OCI-LY7 (cell line): ENCODE results near the gene LARGE1. TPM values are rescaled to one million over a fixed set of nuclear protein-coding genes. Genes with fewer than 3 reads are reported as not detected.

ENCODE experiments used
- BruUV-seq: library from RNA; stranded (reverse); fragments of 400-500 nt; replicated peaks from 2 replicates; lab custom pipeline; 2021; lab: Mats Ljungman, UMichigan
- CTCF ChIA-PET: fragments of 300-600 bp; sonication (Branson Sonifier 250); formaldehyde crosslinking; loops from one replicate; lab custom pipeline; 2022; ENCODE audit warnings: antibody characterized with exemption; ENCODE audit not compliant: unreplicated experiment; lab: Charles Lee
- POLR2A ChIA-PET: fragments of 300-600 bp; sonication (Branson Sonifier 250); formaldehyde crosslinking; loops from one replicate; lab custom pipeline; 2022; ENCODE audit warnings: antibody characterized with exemption; lab: Charles Lee
- DNase-seq: peaks from one replicate; pipeline ENCODE4 v3.0.0-alpha.2; 2015; ENCODE audit warnings: low spot score
- H2AFZ ChIP-seq: fragments of 200-600 bp; sonication (generic), shearing (Covaris generic); 2 replicates; pipeline ENCODE4 v1.6.1; 2014; ENCODE audit warnings: mild to moderate bottlenecking, antibody characterized with exemption, low read length, moderate library complexity
- H3K27ac ChIP-seq: fragments of 200-600 bp; sonication (generic); 2 replicates; pipeline ENCODE4 v1.5.1; 2014; ENCODE audit warnings: mixed run types, low read depth, mild to moderate bottlenecking, moderate library complexity, low read length, inconsistent platforms; ENCODE audit not compliant: poor library complexity, severe bottlenecking
- H3K36me3 ChIP-seq: fragments of 200-600 bp; sonication (generic); 2 replicates; pipeline ENCODE4 v1.6.1; 2014; ENCODE audit warnings: mild to moderate bottlenecking, antibody characterized with exemption, low read length, moderate library complexity, mixed read lengths; ENCODE audit not compliant: insufficient read depth
- H3K4me1 ChIP-seq: fragments of 200-600 bp; sonication (generic); 2 replicates; pipeline ENCODE4 v1.5.1; 2014; ENCODE audit warnings: mild to moderate bottlenecking, low read length; ENCODE audit not compliant: insufficient read depth, poor library complexity, severe bottlenecking
- H3K4me2 ChIP-seq: fragments of 200-600 bp; sonication (generic); 2 replicates; pipeline ENCODE4 v1.6.1; 2014; ENCODE audit warnings: mild to moderate bottlenecking, low read length
- H3K4me3 ChIP-seq: fragments of 200-600 bp; sonication (generic); 2 replicates; pipeline ENCODE4 v1.5.1; 2014; ENCODE audit warnings: mild to moderate bottlenecking, low read depth, low read length; ENCODE audit not compliant: poor library complexity, severe bottlenecking
- H3K79me2 ChIP-seq: fragments of 200-600 bp; sonication (generic); 2 replicates; pipeline ENCODE4 v1.6.1; 2016; ENCODE audit warnings: low read depth, mild to moderate bottlenecking, low read length, moderate library complexity, mixed read lengths; ENCODE audit not compliant: insufficient read depth
- H3K9me2 ChIP-seq: fragments of 200-600 bp; sonication (generic); 2 replicates; pipeline ENCODE4 v1.6.1; 2016; ENCODE audit warnings: mild to moderate bottlenecking, low read length, mixed read lengths; ENCODE audit not compliant: insufficient read depth
- H3K9me3 ChIP-seq: fragments of 200-600 bp; sonication (generic); 2 replicates; pipeline ENCODE4 v1.6.1; 2014; ENCODE audit warnings: mild to moderate bottlenecking, mixed run types, low read length, mixed read lengths
- H4K20me1 ChIP-seq: fragments of 200-600 bp; sonication (generic); 2 replicates; pipeline ENCODE4 v1.6.1; 2014; ENCODE audit warnings: mild to moderate bottlenecking, antibody characterized with exemption, low read length, moderate library complexity, mixed read lengths; ENCODE audit not compliant: insufficient read depth
- EZH2phosphoT487 ChIP-seq: fragments of 200-600 bp; sonication (generic); IDR thresholded peaks from 2 replicates; pipeline ENCODE4 v1.6.1; 2018; ENCODE audit warnings: low read depth, borderline replicate concordance, mild to moderate bottlenecking, mixed run types, antibody characterized with exemption, low read length, moderate library complexity, mixed read lengths
- intact Hi-C: fragments of 100-400 bp; cut with micrococcal nuclease; formaldehyde crosslinking; loops from one replicate; pipeline ENCODE4 v1.10.0; 2022; ENCODE audit not compliant: unreplicated experiment
- total RNA-seq, 2 experiments: library from RNA; depleted of rRNA in 1 of 2; stranded (reverse); fragments of >200 nt in 1 of 2; shearing (Covaris generic) in 1 of 2; gene quantifications; 2 replicates each; pipeline ENCODE4 v1.2.3, GENCODE V29; 2014 to 2022
- TF ChIP-seq, protein P1 (sequence below): fragments of 200-600 bp; sonication (generic); conservative IDR thresholded peaks from 2 replicates; pipeline ENCODE4 v1.5.1; 2014; ENCODE audit warnings: mild to moderate bottlenecking, antibody characterized with exemption, low read length, moderate library complexity, mixed read lengths

LARGE1 gene
- total RNA-seq, 2 experiments from 2014 or later, result 31.5 to 31.9 TPM

DNA sequence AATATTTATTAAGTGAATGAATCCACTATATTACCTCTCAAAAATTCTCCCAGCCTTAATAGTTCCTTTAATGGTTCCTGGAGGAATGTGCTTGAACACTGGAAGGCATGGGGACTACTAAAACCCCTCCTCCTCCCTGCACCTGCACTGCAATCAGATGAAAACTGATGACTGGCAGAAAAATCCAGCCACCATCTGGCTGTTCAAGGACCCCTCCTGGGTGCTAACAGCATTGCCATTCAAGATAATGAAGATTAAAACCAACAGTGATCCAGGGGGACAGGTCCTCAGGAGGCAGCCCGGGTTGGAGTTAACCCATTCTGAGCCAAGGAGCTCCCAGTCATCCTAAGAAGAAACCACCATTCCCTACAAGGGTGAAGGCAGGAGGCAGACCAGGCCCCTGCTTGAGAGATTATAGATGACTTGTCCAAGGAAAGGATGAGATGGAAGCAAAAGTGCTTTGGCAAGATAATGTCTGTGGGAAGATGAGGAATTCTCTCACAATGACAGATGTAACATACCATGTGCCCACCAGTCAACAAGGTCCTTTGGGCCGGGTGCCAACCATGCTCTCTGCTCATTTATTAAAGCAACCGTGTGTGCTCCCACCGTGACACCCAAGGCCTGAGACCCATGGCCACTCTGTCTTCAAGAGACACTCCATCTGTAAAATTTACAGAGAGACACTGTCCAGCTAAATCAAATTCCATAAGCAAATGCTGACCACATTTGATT is 90.6 kb downstream of the LARGE1 start:
- Histone ChIP-seq H3K27ac (no peak overlapping the region), H3K4me3 (no peak overlapping the region), H3K79me2 (no peaks in the 10 kb centered on the region), H3K4me2 (no peak overlapping the region), H4K20me1 (no peaks in the 10 kb centered on the region), H3K36me3 (no peaks in the 10 kb centered on the region), H3K9me3 (no peaks in the 10 kb centered on the region; the same call in 1 of the 2 replicates), H3K4me1 (no peaks in the 10 kb centered on the region), H2AFZ (no peak overlapping the region), H3K9me2 (no peaks in the 10 kb centered on the region)
- DNase-seq, result peak; percentile 23
- no TSS peak for BruUV-seq
- ChIA-PET CTCF (interaction anchor here (0.6 kb wide), 1 partner anchor 10 kb away, joined by 3 read pairs; no protein-coding TSS in a partner anchor), POLR2A (interaction anchor here (0.7 to 0.9 kb wide), 2 partner anchors 18 to 292 kb away, joined by 3 to 4 read pairs; no protein-coding TSS in a partner anchor)
- TF ChIP-seq, protein P1, sequence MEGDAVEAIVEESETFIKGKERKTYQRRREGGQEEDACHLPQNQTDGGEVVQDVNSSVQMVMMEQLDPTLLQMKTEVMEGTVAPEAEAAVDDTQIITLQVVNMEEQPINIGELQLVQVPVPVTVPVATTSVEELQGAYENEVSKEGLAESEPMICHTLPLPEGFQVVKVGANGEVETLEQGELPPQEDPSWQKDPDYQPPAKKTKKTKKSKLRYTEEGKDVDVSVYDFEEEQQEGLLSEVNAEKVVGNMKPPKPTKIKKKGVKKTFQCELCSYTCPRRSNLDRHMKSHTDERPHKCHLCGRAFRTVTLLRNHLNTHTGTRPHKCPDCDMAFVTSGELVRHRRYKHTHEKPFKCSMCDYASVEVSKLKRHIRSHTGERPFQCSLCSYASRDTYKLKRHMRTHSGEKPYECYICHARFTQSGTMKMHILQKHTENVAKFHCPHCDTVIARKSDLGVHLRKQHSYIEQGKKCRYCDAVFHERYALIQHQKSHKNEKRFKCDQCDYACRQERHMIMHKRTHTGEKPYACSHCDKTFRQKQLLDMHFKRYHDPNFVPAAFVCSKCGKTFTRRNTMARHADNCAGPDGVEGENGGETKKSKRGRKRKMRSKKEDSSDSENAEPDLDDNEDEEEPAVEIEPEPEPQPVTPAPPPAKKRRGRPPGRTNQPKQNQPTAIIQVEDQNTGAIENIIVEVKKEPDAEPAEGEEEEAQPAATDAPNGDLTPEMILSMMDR, result no peak
- TF ChIP-seq EZH2phosphoT487, result no peak
- intact Hi-C loops, result no loop called here

DNA sequence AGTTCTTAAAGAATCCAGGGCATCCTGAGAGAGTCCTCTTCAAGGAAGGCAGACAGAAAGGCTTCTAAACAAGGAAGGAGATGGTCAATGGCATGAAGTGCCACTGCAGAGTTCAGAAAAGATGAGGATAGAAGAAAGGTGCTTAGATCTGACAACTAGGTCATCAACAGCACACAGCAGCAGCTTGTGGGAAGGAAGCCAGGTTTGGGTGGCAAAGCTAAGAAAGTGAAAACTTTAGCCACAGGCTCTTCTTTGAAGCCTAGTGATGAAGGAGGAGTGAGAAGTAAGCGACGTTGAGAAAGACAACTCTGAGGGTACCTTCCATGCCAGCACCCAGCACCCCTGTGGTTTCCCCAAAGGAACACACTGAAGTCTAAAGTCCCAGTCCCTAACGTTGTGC is 92.0 kb downstream of the LARGE1 start:
- intact Hi-C loops, result no loop called here
- no peak for DNase-seq
- TF ChIP-seq, protein P1, result no peak
- TF ChIP-seq EZH2phosphoT487, result no peak
- ChIA-PET CTCF (no interaction called here), POLR2A (interaction anchor here (0.7 kb wide), 1 partner anchor 44 kb away, joined by 3 read pairs; no protein-coding TSS in a partner anchor)
- Histone ChIP-seq H2AFZ (no peak overlapping the region), H3K4me2 (no peak overlapping the region), H3K9me3 (no peaks in the 10 kb centered on the region; the same call in 1 of the 2 replicates), H3K4me1 (no peaks in the 10 kb centered on the region), H3K36me3 (no peaks in the 10 kb centered on the region), H3K27ac (no peak overlapping the region), H3K4me3 (no peak overlapping the region), H3K9me2 (no peaks in the 10 kb centered on the region), H4K20me1 (no peaks in the 10 kb centered on the region), H3K79me2 (no peaks in the 10 kb centered on the region)
- BruUV-seq, result no TSS peak

DNA sequence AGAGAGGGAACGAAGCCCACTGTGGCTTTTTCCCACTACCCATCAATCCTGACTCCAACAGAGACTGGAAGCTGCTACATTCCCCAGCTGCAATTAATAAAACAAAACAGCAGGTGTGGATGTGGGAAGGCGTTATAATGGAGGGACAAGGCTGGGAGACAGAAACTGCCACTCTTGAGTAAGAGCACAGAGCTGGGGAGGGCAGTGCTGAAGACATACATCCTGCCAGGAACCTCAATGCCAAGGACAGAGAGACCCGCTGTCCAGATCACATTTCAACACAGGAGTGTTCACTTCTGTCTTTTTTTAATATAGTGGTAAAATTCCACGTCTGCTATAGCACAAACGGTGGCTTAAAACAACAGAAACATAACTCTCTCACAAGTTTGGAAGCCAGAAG is 94.5 kb downstream of the LARGE1 start:
- Histone ChIP-seq H3K4me2 (no peak overlapping the region), H4K20me1 (no peaks in the 10 kb centered on the region), H3K27ac (no peak overlapping the region), H3K4me3 (no peak overlapping the region), H2AFZ (no peak overlapping the region), H3K79me2 (no peaks in the 10 kb centered on the region), H3K4me1 (no peaks in the 10 kb centered on the region), H3K9me2 (no peaks in the 10 kb centered on the region), H3K9me3 (no peaks in the 10 kb centered on the region; the same call in 1 of the 2 replicates), H3K36me3 (no peaks in the 10 kb centered on the region)
- POLR2A ChIA-PET, result interaction anchor here (0.7 kb wide), 1 partner anchor 15 kb away, joined by 4 read pairs; no protein-coding TSS in a partner anchor
- no TSS peak for BruUV-seq
- no peak for DNase-seq
- intact Hi-C loops, result no loop called here
- TF ChIP-seq, protein P1, result no peak
- no peak for TF ChIP-seq EZH2phosphoT487
- CTCF ChIA-PET, result no interaction called here
